CD4-positive, alpha-beta T cell treated with Interleukin-6 for 4 hours (primary cell): ENCODE measurements around the gene CNIH1.
"Not testable (repeated sequence)": the region's sequence is repeated elsewhere in the genome, so short reads cannot be mapped to it uniquely, and the experiment has no call there.

Source experiments
- DNase-seq: peaks from one replicate; pipeline ENCODE4 v3.0.0-alpha.2; 2020; ENCODE audit warnings: mixed read lengths

The CNIH1 gene

DNA sequence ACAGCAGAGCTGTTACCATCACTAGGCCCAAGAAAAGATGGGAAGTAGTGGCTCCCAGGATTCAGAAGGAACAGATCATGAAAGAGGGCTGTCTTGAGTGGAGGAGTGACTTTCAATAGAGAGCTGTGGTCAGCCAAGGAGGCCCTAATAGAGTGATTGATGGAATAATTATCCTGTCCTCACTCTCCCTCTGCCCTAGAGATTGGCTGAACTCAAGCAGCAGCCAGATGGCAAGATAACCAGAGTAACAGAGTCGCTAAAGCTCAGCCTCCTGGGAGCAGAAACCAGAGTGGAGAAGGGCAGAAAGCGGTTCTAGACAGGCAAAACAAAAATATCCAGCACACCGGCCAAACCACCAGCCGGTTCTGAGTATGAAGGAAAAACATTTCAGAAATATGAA is 24.5 kb upstream of the CNIH1 start:
- no peak for DNase-seq

DNA sequence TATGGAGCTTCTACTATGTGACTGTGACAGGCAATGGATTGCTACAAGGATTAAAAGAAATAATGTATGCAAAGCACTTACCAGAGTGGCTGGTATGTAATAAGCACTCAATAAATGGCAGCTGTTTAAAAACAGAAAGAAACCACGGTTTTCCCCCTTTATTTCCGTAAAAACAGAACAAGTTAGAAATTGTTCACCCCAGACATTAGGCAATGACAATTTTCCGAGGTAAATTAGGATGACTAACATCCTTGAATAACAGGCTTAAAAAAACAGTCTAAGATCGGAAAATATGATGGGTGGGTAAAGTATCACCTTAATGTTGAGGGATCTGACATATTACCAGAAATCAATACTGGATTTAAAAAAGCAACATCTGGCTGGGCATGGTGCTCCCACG is 20.9 kb upstream of the CNIH1 start:
- no peak for DNase-seq

DNA sequence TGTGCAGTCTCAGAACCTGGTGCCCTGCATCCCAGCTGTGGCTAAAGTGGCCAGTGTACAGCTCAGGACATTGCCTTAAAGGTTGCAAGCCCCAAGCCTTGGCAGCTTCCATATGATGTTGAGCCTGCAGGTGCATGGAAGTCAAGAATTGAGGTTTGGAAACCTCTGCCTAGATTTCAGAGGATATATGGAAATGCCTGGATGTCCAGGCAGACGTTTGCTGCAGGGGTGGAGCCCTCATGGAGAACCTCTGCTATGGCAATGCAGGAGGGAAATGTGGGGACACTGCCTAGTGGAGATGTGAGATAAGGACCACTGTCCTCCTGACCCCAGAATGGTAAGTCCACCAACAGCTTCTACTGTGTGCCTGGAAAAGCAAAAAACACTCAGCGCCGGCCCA is 17.9 kb upstream of the CNIH1 start:
- no peak for DNase-seq

GRCh38 chr14:54458536-54458935 is 17.4 kb upstream of the CNIH1 start:
- DNase-seq: not testable (repeated sequence)

DNA sequence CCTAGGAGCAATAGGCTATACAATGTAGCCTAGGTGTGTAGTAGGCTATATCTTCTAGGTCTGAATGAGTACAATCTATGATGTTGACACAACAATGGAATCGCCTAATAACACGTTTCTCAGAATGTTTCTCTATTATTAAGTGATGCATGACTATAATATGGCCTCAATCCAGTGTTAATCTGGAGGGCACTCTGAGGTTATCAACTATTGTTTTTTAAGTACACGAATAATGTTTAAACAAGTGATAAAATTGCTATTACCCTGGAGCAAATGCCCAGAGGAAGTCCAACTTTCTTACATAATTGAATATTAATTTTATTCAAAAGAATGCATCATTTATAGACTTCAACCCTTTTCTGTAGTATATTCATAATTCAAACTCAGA is 16.4 kb upstream of the CNIH1 start:
- no peak for DNase-seq

- DNase-seq: not testable (repeated sequence)
Measured at GRCh38 chr14:54456820-54457608, 15.8 kb upstream of the CNIH1 start.

- DNase-seq: no peak
Measured at GRCh38 chr14:54455363-54455762, 14.2 kb upstream of the CNIH1 start.

DNA sequence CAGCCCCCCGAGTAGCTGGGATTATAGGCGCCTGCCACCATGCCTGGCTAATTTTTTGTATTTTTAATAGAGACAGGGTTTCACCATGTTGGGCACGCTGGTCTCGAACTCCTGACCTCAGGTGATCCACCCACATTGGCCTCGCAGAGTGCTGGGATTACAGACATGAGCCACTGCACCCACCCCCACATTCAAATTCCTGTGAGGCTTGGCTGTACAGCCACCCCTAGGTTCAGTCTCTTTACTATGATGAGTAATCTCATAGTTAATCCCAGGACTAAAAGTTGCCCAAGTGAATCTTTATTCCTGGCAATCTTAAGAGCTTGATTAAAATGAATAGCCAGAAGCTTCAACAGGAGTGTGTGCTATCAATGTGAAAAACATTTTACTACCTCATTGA is 12.8 kb upstream of the CNIH1 start:
- DNase-seq: not testable (repeated sequence)

GRCh38 chr14:54453252-54453651 is 12.1 kb upstream of the CNIH1 start:
- no peak for DNase-seq

GRCh38 chr14:54451961-54452360 is 10.8 kb upstream of the CNIH1 start:
- DNase-seq: no peak

- no peak for DNase-seq
Measured at GRCh38 chr14:54451121-54451601, 10.0 kb upstream of the CNIH1 start.

- no peak for DNase-seq
Measured at GRCh38 chr14:54450535-54450934, 9.4 kb upstream of the CNIH1 start.

DNA sequence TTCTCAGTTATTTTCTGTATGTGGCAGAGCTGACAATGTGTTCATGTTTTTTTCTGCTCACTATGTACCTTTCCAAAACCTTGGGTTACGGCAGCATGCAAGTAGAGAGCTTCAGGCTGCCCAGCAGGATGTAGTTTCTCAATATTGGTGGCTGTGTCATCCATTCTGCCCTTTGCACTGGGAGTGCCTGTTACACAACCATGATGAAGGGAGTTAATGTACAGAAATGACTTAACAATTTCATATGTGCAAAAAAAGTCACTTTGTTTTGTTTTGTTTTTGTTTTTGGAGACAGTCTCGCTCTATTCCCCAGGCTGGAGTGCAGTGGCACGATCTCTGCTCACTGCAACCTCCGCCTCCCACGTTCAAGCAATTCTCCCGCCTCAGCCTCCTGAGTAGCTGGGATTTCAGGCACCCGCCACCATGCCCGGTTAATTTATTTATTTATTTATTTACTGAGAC is 6.1 kb upstream of the CNIH1 start:
- DNase-seq: no peak

DNA sequence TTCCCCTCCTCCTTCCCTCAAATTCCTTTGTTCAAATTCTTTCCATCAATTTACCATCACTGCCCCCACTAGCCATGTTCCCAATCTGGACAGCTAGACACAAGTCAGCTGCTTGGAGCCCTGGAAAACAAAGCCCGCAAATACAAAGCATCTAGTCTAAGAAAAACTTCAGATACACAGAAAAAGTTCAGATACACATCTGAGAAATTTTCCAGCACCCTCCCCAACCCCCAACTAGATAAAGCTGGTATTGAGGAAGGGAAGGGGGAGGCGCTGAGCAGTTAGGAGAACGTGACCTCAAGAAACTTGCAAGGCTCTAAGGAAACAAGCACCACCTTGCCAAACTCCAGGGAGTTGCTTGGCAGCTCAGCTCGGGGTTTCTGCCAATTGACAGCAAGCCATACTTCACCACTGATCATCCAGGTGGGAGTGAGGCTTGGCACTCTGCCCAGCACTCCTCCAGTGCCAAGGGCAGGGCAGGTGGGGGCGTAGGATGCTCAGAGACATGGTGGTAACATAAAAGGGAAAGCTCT is 5.1 kb upstream of the CNIH1 start:
- no peak for DNase-seq

DNA sequence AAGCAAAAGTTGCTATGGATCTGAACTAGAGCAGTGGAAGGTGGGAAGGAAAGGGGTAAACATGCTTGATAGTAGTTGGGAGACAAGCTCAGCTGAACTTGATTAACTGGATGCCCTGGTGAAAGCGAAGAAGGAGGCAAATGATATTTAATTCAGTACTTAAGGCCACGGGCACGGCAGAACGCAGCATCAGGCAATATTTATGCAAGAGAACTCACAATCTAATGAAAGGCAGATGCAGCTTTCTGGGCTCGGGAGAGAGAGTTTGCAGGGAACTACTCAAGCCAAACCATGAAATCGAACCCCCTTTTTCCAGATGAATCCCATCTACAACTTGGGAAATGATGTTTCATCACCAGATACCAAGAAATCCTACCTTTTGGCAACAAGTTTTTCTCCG is 3.5 kb upstream of the CNIH1 start:
- DNase-seq: no peak

GRCh38 chr14:54443981-54444380 is 2.8 kb upstream of the CNIH1 start:
- no peak for DNase-seq

DNA sequence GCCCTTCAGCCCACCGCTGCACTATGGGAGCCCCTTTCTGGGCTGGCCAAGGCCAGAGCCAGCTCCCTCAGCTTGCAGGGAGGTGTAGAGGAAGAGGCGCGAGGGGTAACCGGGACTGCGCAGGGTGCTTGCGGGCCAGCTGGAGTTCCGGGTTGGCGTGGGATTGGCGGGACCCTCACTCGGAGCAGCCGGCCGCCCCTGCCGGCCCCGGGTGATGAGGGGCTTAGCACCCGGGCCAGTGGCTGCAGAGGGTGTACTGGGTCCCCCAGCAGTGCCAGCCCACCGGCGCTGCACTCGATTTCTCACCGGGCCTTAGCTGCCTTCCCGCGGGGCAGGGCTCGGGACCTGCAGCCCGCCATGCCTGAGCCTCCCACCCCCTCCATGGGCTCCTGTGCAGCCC is 1.8 kb upstream of the CNIH1 start:
- DNase-seq: not testable (repeated sequence)

- no peak for DNase-seq
Measured at GRCh38 chr14:54440476-54440872, 700 bp downstream of the CNIH1 start.

DNA sequence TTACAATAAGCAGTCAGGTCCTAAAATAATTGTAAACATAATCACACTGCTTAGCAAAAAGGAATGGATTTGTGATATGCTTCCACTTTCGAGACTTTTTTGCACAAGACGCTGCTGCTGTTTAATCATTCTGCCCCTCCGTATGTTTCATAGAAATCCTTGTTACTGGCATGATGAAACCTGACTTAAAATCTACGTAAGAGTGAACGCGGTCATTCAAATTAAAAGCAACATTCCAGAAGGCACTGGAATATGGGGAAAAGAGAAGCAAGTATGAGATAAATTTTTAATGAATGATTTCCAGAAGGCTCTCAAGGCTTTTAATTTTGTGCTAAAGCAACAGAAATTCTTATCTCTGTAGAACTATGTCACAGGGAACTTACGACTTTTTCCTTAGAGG is 1.1 kb downstream of the CNIH1 start:
- DNase-seq: no peak

GRCh38 chr14:54438703-54439102 is 2.5 kb downstream of the CNIH1 start:
- DNase-seq: no peak

DNA sequence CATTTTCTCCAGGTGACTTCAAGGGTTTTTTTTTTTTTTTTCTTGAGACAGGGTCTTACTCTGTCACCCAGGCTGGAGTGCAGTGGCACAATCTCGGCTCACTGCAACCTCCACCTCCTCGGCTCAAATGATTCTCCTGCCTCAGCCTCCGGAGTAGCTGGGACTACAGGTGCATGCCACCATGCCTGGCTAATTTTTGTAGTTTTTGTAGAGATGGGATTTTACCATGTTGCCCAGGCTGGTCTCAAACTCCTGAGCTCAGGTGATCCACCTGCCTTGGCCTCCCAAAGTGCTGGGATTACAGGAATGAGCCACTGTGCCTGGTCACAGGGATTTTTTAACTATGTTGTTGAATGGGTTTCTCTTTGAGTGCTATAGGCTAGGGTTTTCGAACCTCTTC is 3.2 kb downstream of the CNIH1 start:
- DNase-seq: not testable (repeated sequence)

- DNase-seq: no peak
Measured at GRCh38 chr14:54435500-54435981, 5.6 kb downstream of the CNIH1 start.

DNA sequence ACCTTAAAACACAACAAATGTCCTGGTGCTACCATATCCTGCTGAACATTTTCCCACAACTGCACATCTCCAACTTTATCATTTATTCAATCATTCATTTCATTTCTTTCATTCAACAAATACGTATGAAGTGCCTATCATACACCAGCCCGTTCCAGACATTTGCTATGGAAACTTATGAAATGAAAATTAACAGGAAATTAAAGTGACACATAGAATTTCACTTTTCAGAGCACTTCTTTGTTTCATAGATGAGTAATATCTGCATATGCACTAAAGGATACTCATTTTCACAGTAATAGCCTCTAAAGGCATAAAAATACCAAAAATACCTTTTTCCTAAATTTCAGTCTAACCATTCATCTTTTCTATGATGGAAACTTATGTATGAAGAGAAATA is 12.6 kb downstream of the CNIH1 start:
- DNase-seq: no peak

- DNase-seq: no peak
Measured at GRCh38 chr14:54427871-54428270, 13.3 kb downstream of the CNIH1 start.
